GM23248 (cell line): ENCODE measurements around the gene TUBB6. TPM values are rescaled to one million over a fixed set of nuclear protein-coding genes. Genes with fewer than 3 reads are reported as not detected.

ENCODE experiments used
- DNase-seq: peaks from one replicate; pipeline ENCODE4 v3.0.0-alpha.2; 2015
- H2AFZ ChIP-seq: fragments of 200-600 bp; sonication (generic); 2 replicates; pipeline ENCODE4 v1.6.1; 2016; ENCODE audit warnings: antibody characterized with exemption
- H3F3A ChIP-seq: fragments of 200-600 bp; sonication (generic); 2 replicates; pipeline ENCODE4 v1.6.1; 2016; ENCODE audit warnings: mild to moderate bottlenecking, antibody characterized with exemption, mixed run types; ENCODE audit not compliant: insufficient read depth
- H3K27ac ChIP-seq: fragments of 200-600 bp; sonication (generic); 2 replicates; pipeline ENCODE4 v1.5.1; 2016; ENCODE audit warnings: mild to moderate bottlenecking
- H3K27me3 ChIP-seq: fragments of 200-600 bp; sonication (generic); replicated peaks from 2 replicates; pipeline ENCODE4 v1.6.1; 2016; ENCODE audit warnings: mild to moderate bottlenecking; ENCODE audit not compliant: insufficient read depth
- H3K36me3 ChIP-seq: fragments of 200-600 bp; sonication (generic); 2 replicates; pipeline ENCODE4 v1.6.1; 2016; ENCODE audit warnings: low read depth, mild to moderate bottlenecking
- H3K4me1 ChIP-seq: fragments of 200-600 bp; sonication (generic); 2 replicates; pipeline ENCODE4 v1.6.1; 2016; ENCODE audit warnings: mild to moderate bottlenecking; ENCODE audit not compliant: insufficient read depth
- H3K4me2 ChIP-seq: fragments of 200-600 bp; sonication (generic); one replicate; pipeline ENCODE4 v1.6.1; 2016; ENCODE audit warnings: mild to moderate bottlenecking; ENCODE audit not compliant: unreplicated experiment
- H3K4me3 ChIP-seq: fragments of 200-600 bp; sonication (generic); 2 replicates; pipeline ENCODE4 v1.5.1; 2016; ENCODE audit warnings: mild to moderate bottlenecking
- H3K79me2 ChIP-seq: fragments of 200-600 bp; sonication (generic); 2 replicates; pipeline ENCODE4 v1.6.1; 2016; ENCODE audit warnings: mild to moderate bottlenecking; ENCODE audit not compliant: insufficient read depth
- H3K9ac ChIP-seq: fragments of 200-600 bp; sonication (generic); 2 replicates; pipeline ENCODE4 v1.6.1; 2016; ENCODE audit warnings: mild to moderate bottlenecking
- H3K9me2 ChIP-seq: fragments of 200-600 bp; sonication (generic); 2 replicates; pipeline ENCODE4 v1.6.1; 2016; ENCODE audit warnings: mixed run types, mild to moderate bottlenecking, moderate library complexity; ENCODE audit not compliant: insufficient read depth
- H3K9me3 ChIP-seq: fragments of 200-600 bp; sonication (generic); one replicate; pipeline ENCODE4 v1.6.1; 2017; ENCODE audit warnings: low read depth
- H4K20me1 ChIP-seq: fragments of 200-600 bp; sonication (generic); 2 replicates; pipeline ENCODE4 v1.6.0; 2016; ENCODE audit not compliant: insufficient read depth
- EZH2 ChIP-seq: fragments of 200-600 bp; sonication (generic); IDR thresholded peaks from 2 replicates; pipeline ENCODE4 v1.6.1; 2018; ENCODE audit warnings: antibody characterized with exemption, mild to moderate bottlenecking; ENCODE audit not compliant: insufficient read depth, poor library complexity, severe bottlenecking
- EZH2phosphoT487 ChIP-seq: fragments of 200-600 bp; sonication (generic); IDR thresholded peaks from 2 replicates; pipeline ENCODE4 v1.6.1; 2018; ENCODE audit warnings: antibody characterized with exemption, moderate library complexity, mild to moderate bottlenecking, low read depth; ENCODE audit not compliant: insufficient read depth
- WGBS, 2 experiments: methylation state at CpG; one replicate each; pipeline ENCODE4 v1.1.6; 2015 to 2017; ENCODE audit warnings: low lambda C conversion rate in 2 of 2, low coverage in 1 of 2; ENCODE audit errors: missing lambda C conversion rate in 2 of 2; 5-methylcytosine and 5-hydroxymethylcytosine counted together
- in situ Hi-C: fragments of 300-500 bp; cut with MboI; formaldehyde crosslinking; loops from 2 replicates; pipeline ENCODE4 v1.15.0; 2020
- polyA plus RNA-seq: library from polyadenylated mRNA; unstranded; fragments of >200 nt; fragmentation: Nextera tagmentation; extraction: Ambion mirVana; gene quantifications from 2 replicates; pipeline ENCODE4 v1.2.1, GENCODE V29; 2016
- total RNA-seq: library from RNA; depleted of rRNA; stranded (reverse); fragments of >200 nt; shearing (Covaris generic); gene quantifications from 2 replicates; pipeline ENCODE4 v1.2.3, GENCODE V29; 2014

The TUBB6 gene
- total and polyA plus RNA-seq, 2 experiments from 2014 or later, result 456 to 817 TPM

DNA sequence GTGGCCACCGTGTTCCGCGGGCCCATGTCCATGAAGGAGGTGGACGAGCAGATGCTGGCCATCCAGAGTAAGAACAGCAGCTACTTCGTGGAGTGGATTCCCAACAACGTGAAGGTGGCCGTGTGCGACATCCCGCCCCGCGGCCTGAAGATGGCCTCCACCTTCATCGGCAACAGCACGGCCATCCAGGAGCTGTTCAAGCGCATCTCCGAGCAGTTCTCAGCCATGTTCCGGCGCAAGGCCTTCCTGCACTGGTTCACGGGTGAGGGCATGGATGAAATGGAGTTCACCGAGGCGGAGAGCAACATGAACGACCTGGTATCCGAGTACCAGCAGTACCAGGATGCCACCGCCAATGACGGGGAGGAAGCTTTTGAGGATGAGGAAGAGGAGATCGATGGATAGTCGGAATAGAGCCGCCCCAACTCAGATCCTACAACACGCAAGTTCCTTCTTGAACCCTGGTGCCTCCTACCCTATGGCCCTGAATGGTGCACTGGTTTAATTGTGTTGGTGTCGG is 17.7 kb downstream of the TUBB6 start:
- no peak overlapping the region for H3K27ac ChIP-seq
- H3K36me3 ChIP-seq, result peaks cover 60% of the 10 kb centered on the region
- no peaks in the 10 kb centered on the region for H3K27me3 ChIP-seq

GRCh38 chr18:12326711-12327460 is 18.8 kb downstream of the TUBB6 start:
- no peaks in the 10 kb centered on the region for H3K27me3 ChIP-seq
- in situ Hi-C loops, result no loop called here
- WGBS, 2 experiments, result 79 to 80% methylated on average over 12 of the region's 12 CpGs
- H3K27ac ChIP-seq, result peak overlapping the region; percentile 84
- peaks cover 16% of the 10 kb centered on the region; the same call in 1 of the 2 replicates for H4K20me1 ChIP-seq
- H3K9ac ChIP-seq, result peak overlapping the region; percentile 48; the same call in 1 of the 2 replicates
- 0 out of 2 replicates have a peak, but pooled peaks cover 7% of the 10 kb centered on the region for H3K4me1 ChIP-seq
- DNase-seq, result no peak
- peaks cover 49% of the 10 kb centered on the region for H3K79me2 ChIP-seq
- H3K4me2 ChIP-seq, result no peak overlapping the region
- no peak overlapping the region for H2AFZ ChIP-seq
- no peak overlapping the region for H3K4me3 ChIP-seq
- TF ChIP-seq EZH2phosphoT487 (no peak), EZH2 (no peak)
- H3K9me3 ChIP-seq, result no peaks in the 10 kb centered on the region
- peaks cover 51% of the 10 kb centered on the region for H3K36me3 ChIP-seq
- H3K9me2 ChIP-seq, result no peaks in the 10 kb centered on the region
- peaks cover 77% of the 10 kb centered on the region for H3F3A ChIP-seq

More for the DNA sequence above, 17.7 kb downstream of the TUBB6 start:
- TF ChIP-seq EZH2phosphoT487 (no peak), EZH2 (no peak)
- in situ Hi-C loops, result no loop called here
- H3K9me2 ChIP-seq, result no peaks in the 10 kb centered on the region
- DNase-seq, result no peak
- H3K4me1 ChIP-seq, result 0 out of 2 replicates have a peak, but pooled peaks cover 7% of the 10 kb centered on the region
- WGBS, 2 experiments, result 94 to 97% methylated on average over 29 of the region's 29 CpGs
- peaks cover 23% of the 10 kb centered on the region; the same call in 1 of the 2 replicates for H4K20me1 ChIP-seq
- peaks cover 82% of the 10 kb centered on the region for H3F3A ChIP-seq
- H3K79me2 ChIP-seq, result peaks cover 60% of the 10 kb centered on the region
- H3K4me3 ChIP-seq, result no peak overlapping the region
- H2AFZ ChIP-seq, result no peak overlapping the region
- H3K4me2 ChIP-seq, result no peak overlapping the region
- no peaks in the 10 kb centered on the region for H3K9me3 ChIP-seq
- H3K9ac ChIP-seq, result no peak overlapping the region

GRCh38 chr18:12327510-12328178 is 19.6 kb downstream of the TUBB6 start:
- 0 out of 2 replicates have a peak, but pooled peaks cover 7% of the 10 kb centered on the region for H3K4me1 ChIP-seq
- H3F3A ChIP-seq, result peaks cover 69% of the 10 kb centered on the region
- H3K27ac ChIP-seq, result peak overlapping the region; percentile 84
- no peaks in the 10 kb centered on the region for H3K27me3 ChIP-seq
- H3K9me3 ChIP-seq, result no peaks in the 10 kb centered on the region
- H3K79me2 ChIP-seq, result peaks cover 41% of the 10 kb centered on the region
- H2AFZ ChIP-seq, result no peak overlapping the region
- no peak for TF ChIP-seq EZH2phosphoT487
- no peak for TF ChIP-seq EZH2
- DNase-seq, result peak; percentile 92
- in situ Hi-C loops, result no loop called here
- H3K4me3 ChIP-seq, result no peak overlapping the region
- no peaks in the 10 kb centered on the region for H3K9me2 ChIP-seq
- WGBS, 2 experiments, result 57 to 61% methylated on average over 11 of the region's 11 CpGs
- peaks cover 13% of the 10 kb centered on the region; the same call in 1 of the 2 replicates for H4K20me1 ChIP-seq
- H3K4me2 ChIP-seq, result no peak overlapping the region
- peak overlapping the region; percentile 48 for H3K9ac ChIP-seq
- peaks cover 44% of the 10 kb centered on the region for H3K36me3 ChIP-seq

- WGBS, 2 experiments, result 88 to 90% methylated on average over 4 of the region's 4 CpGs
- H3K4me3 ChIP-seq, result no peak overlapping the region
- H3K79me2 ChIP-seq, result peaks cover 35% of the 10 kb centered on the region
- peaks cover 6% of the 10 kb centered on the region; the same call in 1 of the 2 replicates for H4K20me1 ChIP-seq
- H3F3A ChIP-seq, result peaks cover 63% of the 10 kb centered on the region
- no peaks in the 10 kb centered on the region for H3K9me2 ChIP-seq
- H3K27me3 ChIP-seq, result no peaks in the 10 kb centered on the region
- H3K27ac ChIP-seq, result peak overlapping the region; percentile 84; the same call in 1 of the 2 replicates
- 0 out of 2 replicates have a peak, but pooled peaks cover 7% of the 10 kb centered on the region for H3K4me1 ChIP-seq
- H3K9me3 ChIP-seq, result no peaks in the 10 kb centered on the region
- TF ChIP-seq EZH2, result no peak
- no peak overlapping the region for H3K4me2 ChIP-seq
- H2AFZ ChIP-seq, result no peak overlapping the region
- no peak overlapping the region for H3K9ac ChIP-seq
- peaks cover 38% of the 10 kb centered on the region for H3K36me3 ChIP-seq
- in situ Hi-C loops, result no loop called here
- no peak for DNase-seq
Measured at GRCh38 chr18:12328179-12328823, 20.3 kb downstream of the TUBB6 start.
